GM18511 (cell line): Measurements from ENCODE around the gene EXT2.

Experiments used
- ATAC-seq: cut with Tn5 transposase; IDR thresholded peaks from one replicate; pipeline ENCODE4 v1.9.1; 2021; ENCODE audit warnings: mild to moderate bottlenecking, moderate library complexity; ENCODE audit not compliant: unreplicated experiment

The EXT2 gene

DNA sequence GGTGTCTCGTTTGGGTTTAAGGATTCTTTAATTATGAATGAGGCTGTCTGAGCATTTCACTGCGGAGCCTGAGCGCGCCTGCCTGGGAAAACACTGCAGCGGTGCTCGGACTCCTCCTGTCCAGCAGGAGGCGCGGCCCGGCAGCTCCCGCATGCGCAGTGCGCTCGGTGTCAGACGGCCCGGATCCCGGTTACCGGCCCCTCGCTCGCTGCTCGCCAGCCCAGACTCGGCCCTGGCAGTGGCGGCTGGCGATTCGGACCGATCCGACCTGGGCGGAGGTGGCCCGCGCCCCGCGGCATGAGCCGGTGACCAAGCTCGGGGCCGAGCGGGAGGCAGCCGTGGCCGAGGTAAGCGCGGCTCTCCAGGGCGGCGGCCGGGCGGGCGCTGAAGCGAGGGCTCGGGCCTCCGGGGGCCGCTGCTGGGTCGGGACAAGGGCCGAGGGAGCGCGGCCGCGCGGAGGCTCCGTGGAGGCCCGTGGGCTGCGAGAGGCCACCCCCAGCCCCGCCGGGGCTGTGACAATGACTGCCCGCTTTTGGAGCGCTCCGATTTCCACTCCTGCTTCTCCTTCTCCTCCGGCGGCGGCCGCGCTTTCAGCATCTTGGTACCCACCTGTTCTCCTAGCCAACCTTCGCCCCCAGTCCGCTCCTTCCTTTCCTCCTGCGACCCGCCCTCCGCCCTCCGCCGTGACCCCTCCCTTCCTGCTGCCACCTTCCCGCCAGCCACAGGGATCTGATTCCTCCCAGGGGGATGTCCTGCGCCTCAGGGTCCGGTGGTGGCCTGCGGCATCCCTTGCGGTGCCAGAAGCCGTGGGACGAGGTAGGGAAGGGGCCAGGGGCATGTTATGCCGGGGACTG, at the start of gene EXT2:
Gene EXT2 (plus strand): TSS at position 173 of the 854 bp plus-strand sequence. CDS start 12,035 bp downstream, outside the sequence.
- peak; percentile 95 for ATAC-seq

DNA sequence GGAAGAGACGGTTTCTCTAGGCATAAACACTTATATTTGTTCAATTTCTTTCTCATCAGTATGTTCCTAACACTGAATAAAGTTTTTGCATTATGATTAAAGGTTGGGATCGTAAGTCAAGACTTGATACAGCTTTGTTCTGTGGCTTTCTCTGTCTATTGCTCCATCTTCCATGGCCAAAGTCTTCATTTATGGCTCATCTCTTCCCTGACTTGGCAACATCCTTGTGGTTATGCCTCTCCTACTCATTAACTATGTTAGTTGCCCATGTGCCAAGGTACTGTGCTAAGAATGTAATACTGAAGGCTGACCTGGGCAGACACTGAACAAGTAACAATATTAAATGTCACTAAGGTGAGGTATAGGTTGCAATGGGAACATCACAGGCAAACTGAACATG, 49.3 kb upstream of the EXT2 start:
- ATAC-seq, result no peak

GRCh38 chr11:44047298-44047697, 48.2 kb upstream of the EXT2 start:
- no peak for ATAC-seq

GRCh38 chr11:44047931-44048431, 47.5 kb upstream of the EXT2 start, which contains the start of gene ACCSL:
Gene ACCSL, plus strand, starts transcription at chr11:44047981. Its CDS starts 56 bp downstream, at chr11:44048037.
- no peak for ATAC-seq

DNA sequence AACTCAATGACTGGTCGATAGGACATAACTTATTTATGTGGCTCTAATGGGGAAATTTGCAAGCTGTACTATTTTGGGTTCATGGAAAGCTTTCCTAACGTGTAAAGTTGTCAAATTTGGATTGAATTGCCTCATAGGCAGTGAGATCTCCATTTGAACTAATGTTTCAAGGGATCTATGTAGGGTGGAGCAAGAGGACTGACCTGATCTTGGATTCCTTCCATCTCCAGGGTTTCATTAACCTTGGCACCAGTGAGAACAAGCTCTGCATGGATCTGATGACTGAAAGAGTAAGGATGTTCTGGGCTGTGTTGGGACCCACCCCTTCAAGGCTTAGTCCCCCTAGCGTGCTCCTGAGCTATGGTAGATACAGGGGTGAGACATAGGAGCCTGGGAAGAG, 45.6 kb upstream of the EXT2 start:
- no peak for ATAC-seq

GRCh38 chr11:44051171-44051570, 44.3 kb upstream of the EXT2 start:
- ATAC-seq, result no peak

- no peak for ATAC-seq
Measured at GRCh38 chr11:44057340-44057739, 38.1 kb upstream of the EXT2 start.

DNA sequence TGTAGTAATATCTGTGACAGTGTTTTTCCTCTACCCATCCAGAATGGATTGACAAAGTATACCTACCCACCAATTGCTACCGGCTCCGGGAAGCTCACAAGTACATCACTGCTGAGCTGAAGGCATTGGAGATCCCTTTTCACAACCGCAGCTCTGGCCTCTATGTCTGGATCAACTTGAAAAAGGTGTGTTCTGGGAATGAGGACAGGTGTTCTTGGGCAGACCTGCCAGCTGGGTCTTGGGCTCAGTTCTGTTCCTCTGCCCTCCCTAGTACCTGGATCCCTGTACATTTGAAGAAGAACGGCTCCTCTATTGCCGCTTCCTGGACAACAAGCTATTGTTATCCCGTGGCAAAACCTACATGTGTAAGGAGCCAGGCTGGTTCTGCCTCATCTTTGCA, 37.2 kb upstream of the EXT2 start:
- ATAC-seq, result no peak

DNA sequence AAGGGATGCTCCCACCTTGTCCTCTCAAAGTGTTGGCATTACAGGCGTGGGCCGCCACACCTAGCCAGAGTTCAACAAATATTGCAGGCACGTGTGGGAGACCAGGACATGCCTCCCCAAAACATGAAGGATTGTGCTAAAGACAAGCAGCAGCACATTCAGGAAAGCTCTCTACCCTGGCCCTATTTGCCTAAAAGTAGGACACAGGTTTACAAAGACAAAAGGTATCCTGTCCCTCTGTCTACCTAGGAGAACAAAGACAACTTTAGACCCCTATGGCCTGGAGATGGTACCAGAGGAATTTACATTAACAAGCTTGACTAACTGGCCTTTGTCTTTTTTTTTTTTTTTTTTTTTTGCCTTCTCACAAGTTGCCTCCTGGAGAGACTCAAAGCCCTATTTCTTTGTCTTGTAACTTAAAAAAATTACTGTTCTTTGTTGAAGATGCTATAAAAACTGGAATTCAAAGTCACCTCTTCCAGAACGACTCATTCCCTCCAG, 30.3 kb upstream of the EXT2 start:
- ATAC-seq, result no peak

- ATAC-seq, result peak; percentile 97
Measured at GRCh38 chr11:44065841-44066731, 29.4 kb upstream of the EXT2 start, which contains the start of gene ACCS. Gene ACCS, plus strand, starts transcription at chr11:44066270. Its CDS starts 1,358 bp downstream, at chr11:44067628.

DNA sequence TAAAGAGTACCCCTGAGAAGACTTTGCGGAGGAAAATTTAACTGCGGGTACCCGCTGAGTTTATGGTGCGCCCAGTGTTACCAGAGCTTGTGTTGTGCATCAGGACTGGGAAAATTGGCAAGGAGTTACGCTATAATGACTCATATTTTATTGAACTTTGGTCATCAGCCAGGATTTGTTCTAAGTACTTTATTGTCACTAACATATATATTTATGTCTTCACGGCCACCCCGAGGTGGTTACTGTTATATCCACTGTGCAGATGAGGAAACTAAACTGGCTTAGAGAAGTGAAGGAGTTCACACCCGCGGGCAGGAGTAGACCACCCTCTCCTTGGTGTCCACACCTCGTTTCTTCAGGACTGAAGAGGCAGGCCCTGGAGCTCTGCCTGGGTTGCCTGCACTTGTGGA, 28.7 kb upstream of the EXT2 start:
- ATAC-seq, result no peak

DNA sequence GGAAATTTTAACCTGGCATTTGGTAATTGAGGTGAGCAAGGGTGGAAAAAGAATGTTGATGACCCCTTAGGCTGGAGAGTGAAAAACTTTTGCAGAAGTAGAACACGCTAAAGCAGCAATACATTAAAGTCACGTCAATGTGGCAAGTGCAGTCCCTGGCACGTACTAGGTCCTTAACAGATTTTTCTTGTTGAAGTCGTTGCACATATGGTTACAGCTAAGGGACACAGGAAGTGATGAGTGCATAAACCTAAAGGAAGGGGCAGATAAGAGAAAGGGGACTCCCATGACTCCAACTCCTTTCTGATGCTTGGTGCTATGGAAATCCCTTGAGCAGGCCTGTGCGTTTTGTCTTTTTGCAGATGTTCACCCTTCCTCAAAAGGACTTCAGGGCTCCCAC, 28.2 kb upstream of the EXT2 start:
- ATAC-seq, result no peak

GRCh38 chr11:44068180-44068579, 27.3 kb upstream of the EXT2 start:
- no peak for ATAC-seq

- no peak for ATAC-seq
Measured at GRCh38 chr11:44071157-44071556, 24.3 kb upstream of the EXT2 start.

- ATAC-seq, result no peak
Measured at GRCh38 chr11:44072757-44073658, 22.5 kb upstream of the EXT2 start.

- ATAC-seq, result no peak
Measured at GRCh38 chr11:44078794-44079193, 16.7 kb upstream of the EXT2 start.

DNA sequence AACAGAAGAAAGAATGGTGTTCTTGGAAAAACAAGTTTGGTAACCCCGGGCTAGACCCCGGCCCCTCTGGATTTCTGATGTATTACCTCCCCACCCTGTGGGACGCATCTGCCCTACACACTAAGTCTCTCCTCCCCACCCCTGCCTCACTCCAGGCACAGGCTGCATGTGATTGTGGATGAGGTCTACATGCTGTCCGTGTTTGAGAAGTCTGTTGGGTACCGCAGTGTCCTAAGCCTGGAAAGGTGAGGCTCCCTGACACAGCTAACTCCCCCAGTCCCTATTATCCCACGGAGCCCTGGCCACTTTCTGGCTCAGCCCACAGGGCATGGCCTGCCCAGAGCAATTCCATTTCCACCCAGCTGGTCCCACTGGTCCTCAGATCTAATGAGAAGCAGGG, 16.1 kb upstream of the EXT2 start:
- no peak for ATAC-seq

- no peak for ATAC-seq
Measured at GRCh38 chr11:44080951-44081350, 14.5 kb upstream of the EXT2 start.

GRCh38 chr11:44082645-44083044, 12.8 kb upstream of the EXT2 start:
- ATAC-seq, result no peak

GRCh38 chr11:44083433-44083832, 12.0 kb upstream of the EXT2 start:
- ATAC-seq, result no peak
